Immature natural killer cell (primary cell): Measurements from ENCODE around the gene SYNC. TPM values are rescaled to one million over a fixed set of nuclear protein-coding genes. Genes with fewer than 3 reads are reported as not detected.
"Not testable (repeated sequence)": the region's sequence is repeated elsewhere in the genome, so short reads cannot be mapped to it uniquely, and the experiment has no call there.

Experiments
- DNase-seq, 3 donors: peaks; one replicate each; pipeline ENCODE4 v3.0.0; 2022; ENCODE audit warnings: mixed read lengths in 1 of 3
- H3K27ac Mint-ChIP-seq, 6 donors: one replicate each; pipeline ENCODE4 v1.8.0; 2020; ENCODE audit warnings: mixed read lengths in 6 of 6, mild to moderate bottlenecking in 5 of 6, inconsistent platforms in 4 of 6, moderate library complexity in 3 of 6
- H3K27me3 Mint-ChIP-seq, 3 donors: one replicate each; pipeline ENCODE4 v1.8.0; 2020 to 2021; ENCODE audit warnings: low read depth in 3 of 3, mild to moderate bottlenecking in 3 of 3, mixed read lengths in 3 of 3, moderate library complexity in 3 of 3, inconsistent platforms in 1 of 3
- H3K36me3 Mint-ChIP-seq, 3 donors: one replicate each; pipeline ENCODE4 v1.8.0; 2020; ENCODE audit warnings: mixed read lengths in 3 of 3, inconsistent platforms in 2 of 3, mild to moderate bottlenecking in 2 of 3
- H3K4me1 Mint-ChIP-seq, 2 donors: one replicate each; pipeline ENCODE4 v1.8.0; 2020; ENCODE audit warnings: inconsistent platforms in 2 of 2, mild to moderate bottlenecking in 2 of 2, mixed read lengths in 2 of 2, moderate library complexity in 1 of 2
- H3K4me3 Mint-ChIP-seq, 5 donors: one replicate each; pipeline ENCODE4 v1.8.0; 2020; ENCODE audit warnings: mild to moderate bottlenecking in 5 of 5, mixed read lengths in 5 of 5, inconsistent platforms in 3 of 5, moderate library complexity in 3 of 5
- H3K9me3 Mint-ChIP-seq, 6 donors: one replicate each; pipeline ENCODE4 v1.8.0; 2020; ENCODE audit warnings: mild to moderate bottlenecking in 6 of 6, mixed read lengths in 6 of 6, inconsistent platforms in 4 of 6, moderate library complexity in 3 of 6
- polyA plus RNA-seq, 3 donors: library from polyadenylated mRNA; unstranded; fragments of 300-500 nt; fragmentation: Illumina TruSeq; gene quantifications; one replicate each; pipeline ENCODE4 v1.2.3, GENCODE V29; 2021

SYNC gene
- polyA plus RNA-seq, 3 donors from 2014 or later = not detected

DNA sequence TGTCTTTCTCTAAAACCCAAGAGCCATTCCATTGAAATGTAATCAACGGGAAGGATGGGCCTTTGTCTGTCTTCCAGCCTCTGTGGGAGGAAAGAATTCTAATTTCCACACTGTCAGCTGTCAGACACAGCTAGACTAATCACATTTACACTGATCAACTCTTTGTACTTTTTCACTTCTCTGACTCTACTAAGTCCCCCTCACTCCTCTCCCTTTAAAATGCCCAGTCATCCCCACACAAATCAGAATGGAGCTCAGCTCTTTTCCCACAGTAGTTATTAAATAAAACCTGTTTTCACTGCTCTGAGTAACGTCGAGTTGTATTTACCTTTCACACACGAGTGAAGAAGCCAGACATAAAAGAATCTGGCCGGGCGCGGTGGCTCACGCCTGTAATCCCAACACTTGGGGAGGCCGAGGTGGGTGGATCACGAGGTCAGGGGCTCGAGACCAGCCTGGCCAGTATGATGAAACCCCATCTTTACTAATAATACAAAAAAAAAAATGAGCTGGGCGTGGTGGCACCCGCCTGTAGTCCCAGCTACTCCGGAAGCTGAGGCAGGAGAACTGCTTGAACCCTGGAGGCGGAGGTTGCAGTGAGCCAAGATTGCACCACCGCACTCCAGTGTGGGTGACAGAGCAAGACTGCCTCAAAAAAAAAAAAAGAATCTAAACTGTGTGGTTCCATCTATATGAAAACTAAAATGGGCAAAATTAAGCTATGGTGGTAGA lies 65.5 kb downstream of the SYNC start:
- no peak for DNase-seq
- Mint-ChIP-seq H3K4me1 (peaks cover 14 to 38% of the 10 kb centered on the region in 2 donors), H3K36me3 (peaks cover 4 to 17% (median 7%) of the 10 kb centered on the region in 3 donors), H3K27me3 (peaks cover 0 to 2% (median 0%) of the 10 kb centered on the region in 3 donors), H3K27ac (peak overlapping the region; percentile 18 to 74 (median 57)), H3K4me3 (peak overlapping the region in 4 of 5 donors; percentile 8 to 45 (median 24)), H3K9me3 (no peaks in the 10 kb centered on the region)

DNA sequence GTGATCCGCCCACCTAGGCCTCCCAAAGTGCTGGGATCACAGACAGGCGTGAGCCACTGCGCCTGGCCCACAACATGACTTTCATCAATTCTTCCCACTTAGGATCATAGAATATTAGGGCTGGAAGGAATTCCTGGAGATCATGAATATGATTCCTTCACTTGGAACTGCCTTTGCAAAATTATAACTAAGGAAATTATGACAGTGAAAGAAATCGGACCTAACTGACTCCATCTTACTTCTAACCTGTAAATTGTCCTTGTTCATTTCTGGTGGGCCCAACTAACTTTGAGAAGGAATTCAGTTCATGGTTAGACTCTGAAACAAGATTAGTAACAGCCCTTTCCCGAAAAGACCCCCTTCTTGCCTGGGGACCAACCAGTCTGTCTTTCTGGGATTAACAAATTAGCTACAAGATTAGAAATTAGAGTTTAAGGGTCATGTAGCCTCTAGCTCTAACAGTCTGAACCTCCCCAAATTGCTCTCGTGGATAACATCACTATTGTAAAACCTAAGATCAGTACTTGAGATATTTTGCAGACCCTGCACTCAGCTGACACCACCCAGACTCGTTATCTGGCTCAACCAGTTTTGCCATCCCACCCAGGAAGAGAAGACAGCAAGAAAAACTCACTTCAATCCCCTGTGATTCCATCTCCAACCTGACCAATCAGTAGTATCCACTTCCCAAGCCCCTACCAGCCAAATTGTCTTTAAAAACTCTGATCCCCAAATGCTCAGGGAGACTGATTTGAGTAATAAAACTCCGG lies 66.9 kb downstream of the SYNC start:
- Mint-ChIP-seq H3K27me3 (peaks cover 0 to 2% (median 0%) of the 10 kb centered on the region in 3 donors), H3K4me3 (no peak overlapping the region), H3K9me3 (no peaks in the 10 kb centered on the region), H3K36me3 (peaks cover 4 to 17% (median 7%) of the 10 kb centered on the region in 3 donors), H3K4me1 (peaks cover 14 to 35% of the 10 kb centered on the region in 2 donors), H3K27ac (peak overlapping the region in 3 of 6 donors; percentile 15 to 34 (median 30))
- no peak for DNase-seq

- Mint-ChIP-seq H3K4me3 (no peak overlapping the region), H3K4me1 (peaks cover 20 to 40% of the 10 kb centered on the region in 2 donors), H3K36me3 (peaks cover 4 to 17% (median 7%) of the 10 kb centered on the region in 3 donors), H3K27me3 (peaks cover 2 to 4% (median 2%) of the 10 kb centered on the region in 3 donors), H3K9me3 (no peaks in the 10 kb centered on the region), H3K27ac (peak overlapping the region in 4 of 6 donors; percentile 8 to 49 (median 26))
- no peak for DNase-seq
Measured at GRCh38 chr1:32632829-32633228, 69.7 kb downstream of the SYNC start.

GRCh38 chr1:32630173-32630572 lies 72.4 kb downstream of the SYNC start:
- not testable (repeated sequence) for H3K9me3 Mint-ChIP-seq, DNase-seq, H3K27me3 Mint-ChIP-seq, H3K4me3 Mint-ChIP-seq
- Mint-ChIP-seq H3K36me3 (peaks cover 0 to 17% (median 4%) of the 10 kb centered on the region in 3 donors), H3K4me1 (peaks cover 26 to 42% of the 10 kb centered on the region in 2 donors), H3K27ac (peak overlapping the region in 1 of 6 donors; percentile 98)

Other genes with a start within 250 kb of the SYNC start
- gene ZBTB8B, start 237.7 kb downstream of the SYNC start, polyA plus RNA-seq = not detected
- gene ZBTB8A, start 163.3 kb downstream of the SYNC start, polyA plus RNA-seq = under 1 TPM in 1 of 3 donors, not detected in 2; 0.39 TPM
- 10 to 100 TPM; 71.3 to 92.7 (median 92.1) TPM for gene ZBTB8OS, start 52.2 kb downstream of the SYNC start, polyA plus RNA-seq
- 100 to 1,000 TPM; 314 to 568 (median 325) TPM for gene RBBP4, start 51.6 kb downstream of the SYNC start, polyA plus RNA-seq
- 100 to 1,000 TPM; 103 to 168 (median 129) TPM for gene YARS1, start 114.6 kb upstream of the SYNC start, polyA plus RNA-seq
- 10 to 100 TPM in 2 of 3 donors, 1 to 10 TPM in 1; 9.9 to 21.4 (median 15.8) TPM for gene S100PBP, start 114.9 kb upstream of the SYNC start, polyA plus RNA-seq
- gene FNDC5, start 168.1 kb upstream of the SYNC start, polyA plus RNA-seq = not detected
- not detected for gene HPCA, start 183.7 kb upstream of the SYNC start, polyA plus RNA-seq
- not detected for gene TMEM54, start 198.6 kb upstream of the SYNC start, polyA plus RNA-seq